ENCODE results near the gene KLF6.

GRCh38 chr10:3784510-3785250 is at the start of gene KLF6:
- TF ChIP-seq, protein P1, sequence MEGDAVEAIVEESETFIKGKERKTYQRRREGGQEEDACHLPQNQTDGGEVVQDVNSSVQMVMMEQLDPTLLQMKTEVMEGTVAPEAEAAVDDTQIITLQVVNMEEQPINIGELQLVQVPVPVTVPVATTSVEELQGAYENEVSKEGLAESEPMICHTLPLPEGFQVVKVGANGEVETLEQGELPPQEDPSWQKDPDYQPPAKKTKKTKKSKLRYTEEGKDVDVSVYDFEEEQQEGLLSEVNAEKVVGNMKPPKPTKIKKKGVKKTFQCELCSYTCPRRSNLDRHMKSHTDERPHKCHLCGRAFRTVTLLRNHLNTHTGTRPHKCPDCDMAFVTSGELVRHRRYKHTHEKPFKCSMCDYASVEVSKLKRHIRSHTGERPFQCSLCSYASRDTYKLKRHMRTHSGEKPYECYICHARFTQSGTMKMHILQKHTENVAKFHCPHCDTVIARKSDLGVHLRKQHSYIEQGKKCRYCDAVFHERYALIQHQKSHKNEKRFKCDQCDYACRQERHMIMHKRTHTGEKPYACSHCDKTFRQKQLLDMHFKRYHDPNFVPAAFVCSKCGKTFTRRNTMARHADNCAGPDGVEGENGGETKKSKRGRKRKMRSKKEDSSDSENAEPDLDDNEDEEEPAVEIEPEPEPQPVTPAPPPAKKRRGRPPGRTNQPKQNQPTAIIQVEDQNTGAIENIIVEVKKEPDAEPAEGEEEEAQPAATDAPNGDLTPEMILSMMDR (IDR thresholded peaks at IDR 0.05), result no peak
- TF ChIP-seq POLR2A (IDR thresholded peaks at IDR 0.05), result peak in 1 of 2 donors; percentile 61

Measured in heart left ventricle (tissue), 13 donors.